Endothelial cell (in vitro differentiated cells): ENCODE data around the gene PRKACA. TPM values are rescaled to one million over a fixed set of nuclear protein-coding genes. Genes with fewer than 3 reads are reported as not detected.

Experiments used
- DNase-seq: peaks from one replicate; pipeline ENCODE4 v3.0.0; 2021; ENCODE audit warnings: low spot score
- H3K27ac Mint-ChIP-seq: one replicate; pipeline ENCODE4 v1.8.0; 2021; ENCODE audit warnings: mixed read lengths, inconsistent platforms; ENCODE audit not compliant: unreplicated experiment
- H3K27me3 Mint-ChIP-seq: one replicate; pipeline ENCODE4 v1.8.0; 2021; ENCODE audit warnings: mild to moderate bottlenecking, moderate library complexity, mixed read lengths, inconsistent platforms; ENCODE audit not compliant: unreplicated experiment
- H3K36me3 Mint-ChIP-seq: one replicate; pipeline ENCODE4 v1.8.0; 2021; ENCODE audit warnings: mild to moderate bottlenecking, low read depth, mixed read lengths, inconsistent platforms; ENCODE audit not compliant: unreplicated experiment
- H3K4me1 Mint-ChIP-seq: one replicate; pipeline ENCODE4 v1.8.0; 2021; ENCODE audit warnings: mild to moderate bottlenecking, mixed read lengths, inconsistent platforms; ENCODE audit not compliant: unreplicated experiment
- H3K4me3 Mint-ChIP-seq: one replicate; pipeline ENCODE4 v1.8.0; 2021; ENCODE audit warnings: mild to moderate bottlenecking, mixed read lengths, inconsistent platforms; ENCODE audit not compliant: unreplicated experiment
- H3K9me3 Mint-ChIP-seq: one replicate; pipeline ENCODE4 v1.8.0; 2021; ENCODE audit warnings: mixed read lengths, inconsistent platforms; ENCODE audit not compliant: unreplicated experiment
- CTCF ChIP-seq: fragments of 200-600 bp; sonication (generic); IDR thresholded peaks from one replicate; pipeline ENCODE4 v1.5.0; 2021; ENCODE audit warnings: antibody characterized with exemption; ENCODE audit not compliant: unreplicated experiment
- total RNA-seq: library from RNA; stranded (reverse); fragmentation: NEBNext Ultra II Directional; extraction: Animal tissue kit (Norgen Biotek cat#: 25700); gene quantifications from one replicate; pipeline ENCODE4 v1.2.1, GENCODE V29; 2021; ENCODE audit not compliant: unreplicated experiment

The PRKACA gene
- total RNA-seq, 1 donor from 2014 or later, result 122 TPM

GRCh38 chr19:14150770-14151661 is 33.5 kb upstream of the PRKACA start:
- DNase-seq, result no peak
- no peak overlapping the region for H3K4me3 Mint-ChIP-seq

GRCh38 chr19:14150041-14150769 is 32.6 kb upstream of the PRKACA start:
- peaks cover 15% of the 10 kb centered on the region for H3K4me1 Mint-ChIP-seq
- no peaks in the 10 kb centered on the region for H3K9me3 Mint-ChIP-seq
- DNase-seq, result no peak
- H3K4me3 Mint-ChIP-seq, result no peak overlapping the region
- H3K27ac Mint-ChIP-seq, result no peak overlapping the region
- no peak for TF ChIP-seq CTCF
- H3K36me3 Mint-ChIP-seq, result peaks cover 6% of the 10 kb centered on the region
- peaks cover 2% of the 10 kb centered on the region for H3K27me3 Mint-ChIP-seq

More at GRCh38 chr19:14150770-14151661, 33.5 kb upstream of the PRKACA start:
- Mint-ChIP-seq H3K27ac (no peak overlapping the region), H3K27me3 (peaks cover 2% of the 10 kb centered on the region), H3K36me3 (peaks cover 6% of the 10 kb centered on the region), H3K4me1 (peaks cover 15% of the 10 kb centered on the region), H3K9me3 (no peaks in the 10 kb centered on the region)
- TF ChIP-seq CTCF, result no peak

- no peak for TF ChIP-seq CTCF
- Mint-ChIP-seq H3K36me3 (peaks cover 6% of the 10 kb centered on the region), H3K27me3 (peaks cover 2% of the 10 kb centered on the region), H3K9me3 (no peaks in the 10 kb centered on the region), H3K27ac (no peak overlapping the region), H3K4me3 (no peak overlapping the region), H3K4me1 (peaks cover 15% of the 10 kb centered on the region)
- DNase-seq, result no peak
Measured at GRCh38 chr19:14149509-14149994, 32.0 kb upstream of the PRKACA start.

GRCh38 chr19:14148751-14149410 is 31.3 kb upstream of the PRKACA start:
- peaks cover 6% of the 10 kb centered on the region for H3K36me3 Mint-ChIP-seq
- no peaks in the 10 kb centered on the region for H3K9me3 Mint-ChIP-seq
- DNase-seq, result no peak
- H3K4me3 Mint-ChIP-seq, result no peak overlapping the region
- H3K27me3 Mint-ChIP-seq, result peaks cover 2% of the 10 kb centered on the region
- peak overlapping the region; percentile 57 for H3K27ac Mint-ChIP-seq
- no peak for TF ChIP-seq CTCF
- H3K4me1 Mint-ChIP-seq, result peaks cover 15% of the 10 kb centered on the region
